ENCODE results near the gene RANBP3. TPM values are rescaled to one million over a fixed set of nuclear protein-coding genes. Genes with fewer than 3 reads are reported as not detected.

The RANBP3 gene
- total RNA-seq, 1 donor from 2014 or later = 76.1 TPM

GRCh38 chr19:5893296-5893903 is 84.5 kb downstream of the RANBP3 start:
- peaks cover 18% of the 10 kb centered on the region for H3K27me3 ChIP-seq (ENCODE audit: control insufficient read depth, insufficient read depth, low read length)
- no peaks in the 10 kb centered on the region for H3K36me3 ChIP-seq (ENCODE audit: control insufficient read depth, insufficient read depth, low read length)
- TF ChIP-seq CTCF (IDR thresholded peaks at IDR 0.05; ENCODE audit: insufficient read depth, low read length, poor library complexity, severe bottlenecking) = no peak
- no peak for DNase-seq (ENCODE audit: low read depth)
- H3K4me3 ChIP-seq (ENCODE audit: low read depth, low read length) = no peak overlapping the region

GRCh38 chr19:5892772-5893275 is 85.1 kb downstream of the RANBP3 start:
- TF ChIP-seq CTCF (IDR thresholded peaks at IDR 0.05; ENCODE audit: insufficient read depth, low read length, poor library complexity, severe bottlenecking) = no peak
- DNase-seq (ENCODE audit: low read depth) = no peak
- Histone ChIP-seq H3K27me3 (ENCODE audit: control insufficient read depth, insufficient read depth, low read length) (peaks cover 18% of the 10 kb centered on the region), H3K4me3 (ENCODE audit: low read depth, low read length) (no peak overlapping the region), H3K36me3 (ENCODE audit: control insufficient read depth, insufficient read depth, low read length) (no peaks in the 10 kb centered on the region)

- H3K4me3 ChIP-seq (ENCODE audit: low read depth, low read length) = no peak overlapping the region
- TF ChIP-seq CTCF (IDR thresholded peaks at IDR 0.05; ENCODE audit: insufficient read depth, low read length, poor library complexity, severe bottlenecking) = peak; percentile 91
Measured at GRCh38 chr19:5891938-5892771, 85.8 kb downstream of the RANBP3 start.

GRCh38 chr19:5891572-5891937 is 86.4 kb downstream of the RANBP3 start:
- TF ChIP-seq CTCF (IDR thresholded peaks at IDR 0.05; ENCODE audit: insufficient read depth, low read length, poor library complexity, severe bottlenecking) = no peak
- H3K27me3 ChIP-seq (ENCODE audit: control insufficient read depth, insufficient read depth, low read length) = peaks cover 18% of the 10 kb centered on the region
- no peak overlapping the region for H3K4me3 ChIP-seq (ENCODE audit: low read depth, low read length)
- no peaks in the 10 kb centered on the region for H3K36me3 ChIP-seq (ENCODE audit: control insufficient read depth, insufficient read depth, low read length)
- DNase-seq (ENCODE audit: low read depth) = no peak

More at GRCh38 chr19:5891938-5892771, 85.8 kb downstream of the RANBP3 start:
- Histone ChIP-seq H3K27me3 (ENCODE audit: control insufficient read depth, insufficient read depth, low read length) (peaks cover 18% of the 10 kb centered on the region), H3K36me3 (ENCODE audit: control insufficient read depth, insufficient read depth, low read length) (no peaks in the 10 kb centered on the region)
- no peak for DNase-seq (ENCODE audit: low read depth)

GRCh38 chr19:5890099-5890498 is 87.8 kb downstream of the RANBP3 start:
- no peak overlapping the region for H3K4me3 ChIP-seq (ENCODE audit: low read depth, low read length)
- H3K27me3 ChIP-seq (ENCODE audit: control insufficient read depth, insufficient read depth, low read length) = peaks cover 18% of the 10 kb centered on the region
- no peak for DNase-seq (ENCODE audit: low read depth)
- TF ChIP-seq CTCF (IDR thresholded peaks at IDR 0.05; ENCODE audit: insufficient read depth, low read length, poor library complexity, severe bottlenecking) = no peak
- H3K36me3 ChIP-seq (ENCODE audit: control insufficient read depth, insufficient read depth, low read length) = no peaks in the 10 kb centered on the region
